DOHH2 (cell line): ENCODE results near the gene IRX4.

Source experiments
- H3F3A ChIP-seq: fragments of 200-600 bp; sonication (generic), shearing (Covaris generic); 2 replicates; pipeline ENCODE4 v1.6.0; 2016; ENCODE audit warnings: antibody characterized with exemption, mild to moderate bottlenecking; ENCODE audit not compliant: control insufficient read depth, insufficient read depth
- H3K27ac ChIP-seq: fragments of 200-600 bp; sonication (generic); 2 replicates; pipeline ENCODE4 v1.5.1; 2014; ENCODE audit warnings: low read depth, mild to moderate bottlenecking, low read length, moderate library complexity
- H3K27me3 ChIP-seq: fragments of 200-600 bp; sonication (generic); 2 replicates; pipeline ENCODE4 v1.6.1; 2014; ENCODE audit warnings: mild to moderate bottlenecking, low read length, mixed read lengths; ENCODE audit not compliant: control insufficient read depth
- H3K36me3 ChIP-seq: fragments of 200-600 bp; sonication (generic); 2 replicates; pipeline ENCODE4 v1.6.1; 2014; ENCODE audit warnings: mild to moderate bottlenecking, low read length, moderate library complexity, mixed read lengths; ENCODE audit not compliant: control insufficient read depth
- H3K4me1 ChIP-seq: fragments of 200-600 bp; sonication (generic); 2 replicates; pipeline ENCODE4 v1.6.1; 2014; ENCODE audit warnings: mild to moderate bottlenecking, low read length, mixed read lengths; ENCODE audit not compliant: control insufficient read depth
- H3K4me2 ChIP-seq: fragments of 200-600 bp; sonication (generic); 2 replicates; pipeline ENCODE4 v1.6.0; 2014; ENCODE audit warnings: mild to moderate bottlenecking, low read length, moderate library complexity
- H3K4me3 ChIP-seq: fragments of 200-600 bp; sonication (generic); 2 replicates; pipeline ENCODE4 v1.5.1; 2014; ENCODE audit warnings: mild to moderate bottlenecking, low read length, mixed read lengths
- H3K79me2 ChIP-seq: fragments of 200-600 bp; sonication (generic); 2 replicates; pipeline ENCODE4 v1.6.1; 2014; ENCODE audit warnings: mild to moderate bottlenecking, low read length, mixed read lengths; ENCODE audit not compliant: control insufficient read depth
- H3K9me2 ChIP-seq: fragments of 200-600 bp; sonication (generic); replicated peaks from 2 replicates; pipeline ENCODE4 v1.6.1; 2014; ENCODE audit warnings: mild to moderate bottlenecking, low read length, mixed read lengths; ENCODE audit not compliant: control insufficient read depth
- H3K9me3 ChIP-seq: fragments of 200-600 bp; sonication (generic); 2 replicates; pipeline ENCODE4 v1.6.1; 2014; ENCODE audit warnings: antibody characterized with exemption, low read length, mixed read lengths; ENCODE audit not compliant: control insufficient read depth, insufficient read depth
- H4K20me1 ChIP-seq: fragments of 200-600 bp; sonication (generic); 2 replicates; pipeline ENCODE4 v1.6.0; 2014; ENCODE audit warnings: low read depth, mild to moderate bottlenecking, antibody characterized with exemption, low read length, moderate library complexity; ENCODE audit not compliant: control insufficient read depth, insufficient read depth
- EZH2phosphoT487 ChIP-seq: fragments of 200-600 bp; sonication (generic); IDR thresholded peaks from 2 replicates; pipeline ENCODE4 v1.6.1; 2017; ENCODE audit warnings: borderline replicate concordance, mild to moderate bottlenecking, antibody characterized with exemption, low read length, moderate library complexity, mixed read lengths
- TF ChIP-seq, protein P1 (sequence below): fragments of 200-600 bp; sonication (generic); IDR thresholded peaks from one replicate; pipeline ENCODE4 v1.5.1; 2014; ENCODE audit warnings: antibody characterized with exemption, mild to moderate bottlenecking, low read depth, low read length; ENCODE audit not compliant: poor library complexity, severe bottlenecking

Gene IRX4

DNA sequence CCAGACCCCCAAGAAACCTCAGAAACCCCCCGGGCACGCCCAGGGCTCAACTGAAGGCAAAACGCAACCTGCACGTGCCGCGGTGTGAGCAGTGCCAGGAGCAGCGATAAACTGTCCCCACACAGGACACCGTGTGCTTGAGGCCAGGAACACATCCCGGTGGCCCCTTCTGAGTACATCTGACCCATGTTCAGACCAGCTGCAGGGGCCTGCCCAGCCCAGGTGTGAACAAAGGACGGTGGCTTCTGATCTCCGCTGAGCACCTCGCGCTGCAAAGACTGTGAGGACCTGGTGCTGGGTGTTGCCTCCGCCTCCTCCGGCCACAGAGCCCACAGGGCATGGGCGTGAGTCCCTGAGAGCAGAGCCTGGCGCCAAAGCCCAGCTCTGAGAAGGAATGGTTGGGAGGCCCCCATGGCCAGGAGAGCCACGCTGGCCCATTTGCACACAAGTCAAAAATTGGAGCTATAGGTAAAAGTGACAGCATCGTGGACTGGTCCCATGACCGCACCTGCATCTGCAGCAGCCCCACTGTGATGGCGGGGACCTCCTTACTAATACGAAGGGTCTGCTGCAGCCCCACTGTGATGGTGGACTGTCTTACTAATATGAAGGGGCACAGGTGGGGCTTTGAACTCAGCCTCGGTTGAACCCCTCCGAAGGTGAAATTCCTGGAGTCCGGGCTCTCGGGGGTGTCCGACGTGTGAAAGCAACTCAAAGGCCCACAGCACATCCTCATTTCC is 50.0 kb downstream of the IRX4 start:
- Histone ChIP-seq H3K4me1 (no peaks in the 10 kb centered on the region; the same call in 1 of the 2 replicates), H3K9me2 (no peaks in the 10 kb centered on the region), H4K20me1 (no peaks in the 10 kb centered on the region), H3K4me2 (no peak overlapping the region), H3K4me3 (no peak overlapping the region), H3K27ac (no peak overlapping the region), H3K9me3 (no peaks in the 10 kb centered on the region), H3K27me3 (no peaks in the 10 kb centered on the region), H3K36me3 (no peaks in the 10 kb centered on the region; the same call in 1 of the 2 replicates), H3K79me2 (no peaks in the 10 kb centered on the region), H3F3A (peaks cover 2% of the 10 kb centered on the region; the same call in 1 of the 2 replicates)
- TF ChIP-seq, protein P1, sequence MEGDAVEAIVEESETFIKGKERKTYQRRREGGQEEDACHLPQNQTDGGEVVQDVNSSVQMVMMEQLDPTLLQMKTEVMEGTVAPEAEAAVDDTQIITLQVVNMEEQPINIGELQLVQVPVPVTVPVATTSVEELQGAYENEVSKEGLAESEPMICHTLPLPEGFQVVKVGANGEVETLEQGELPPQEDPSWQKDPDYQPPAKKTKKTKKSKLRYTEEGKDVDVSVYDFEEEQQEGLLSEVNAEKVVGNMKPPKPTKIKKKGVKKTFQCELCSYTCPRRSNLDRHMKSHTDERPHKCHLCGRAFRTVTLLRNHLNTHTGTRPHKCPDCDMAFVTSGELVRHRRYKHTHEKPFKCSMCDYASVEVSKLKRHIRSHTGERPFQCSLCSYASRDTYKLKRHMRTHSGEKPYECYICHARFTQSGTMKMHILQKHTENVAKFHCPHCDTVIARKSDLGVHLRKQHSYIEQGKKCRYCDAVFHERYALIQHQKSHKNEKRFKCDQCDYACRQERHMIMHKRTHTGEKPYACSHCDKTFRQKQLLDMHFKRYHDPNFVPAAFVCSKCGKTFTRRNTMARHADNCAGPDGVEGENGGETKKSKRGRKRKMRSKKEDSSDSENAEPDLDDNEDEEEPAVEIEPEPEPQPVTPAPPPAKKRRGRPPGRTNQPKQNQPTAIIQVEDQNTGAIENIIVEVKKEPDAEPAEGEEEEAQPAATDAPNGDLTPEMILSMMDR = no peak
- no peak for TF ChIP-seq EZH2phosphoT487

DNA sequence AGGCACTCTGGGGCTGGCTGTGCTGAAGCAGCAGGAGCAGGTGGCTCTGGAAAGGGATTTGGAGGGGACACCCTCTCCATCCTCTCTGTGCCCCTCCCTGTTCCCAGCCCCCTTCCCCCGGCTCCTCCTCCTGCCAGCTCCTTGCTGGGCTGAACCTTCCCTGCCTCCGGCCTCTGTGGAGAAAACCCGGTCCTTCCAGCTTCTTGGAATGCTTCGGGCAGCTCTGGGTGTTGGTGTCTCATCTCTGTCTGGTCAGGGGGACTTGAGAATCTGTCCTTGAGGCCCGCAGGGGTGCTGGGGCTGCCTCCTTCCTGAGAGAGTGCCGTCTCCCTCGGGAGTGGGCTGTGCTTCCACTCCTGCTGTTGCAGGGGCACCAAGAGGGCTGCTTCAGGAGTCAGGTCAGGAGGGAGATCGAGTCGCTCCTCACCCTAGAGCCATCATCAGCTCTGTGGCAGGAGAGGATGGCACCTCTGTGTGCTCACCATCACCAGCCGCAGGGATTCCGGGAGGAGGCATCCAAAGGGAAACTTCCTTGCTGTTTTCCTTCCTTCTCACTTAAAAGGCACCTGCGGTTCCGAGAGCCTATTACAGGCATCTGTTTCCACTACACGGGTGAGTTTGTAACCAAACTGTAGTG is 50.9 kb downstream of the IRX4 start:
- no peaks in the 10 kb centered on the region for H3K27me3 ChIP-seq
- TF ChIP-seq, protein P1 = no peak
- TF ChIP-seq EZH2phosphoT487 = no peak

DNA sequence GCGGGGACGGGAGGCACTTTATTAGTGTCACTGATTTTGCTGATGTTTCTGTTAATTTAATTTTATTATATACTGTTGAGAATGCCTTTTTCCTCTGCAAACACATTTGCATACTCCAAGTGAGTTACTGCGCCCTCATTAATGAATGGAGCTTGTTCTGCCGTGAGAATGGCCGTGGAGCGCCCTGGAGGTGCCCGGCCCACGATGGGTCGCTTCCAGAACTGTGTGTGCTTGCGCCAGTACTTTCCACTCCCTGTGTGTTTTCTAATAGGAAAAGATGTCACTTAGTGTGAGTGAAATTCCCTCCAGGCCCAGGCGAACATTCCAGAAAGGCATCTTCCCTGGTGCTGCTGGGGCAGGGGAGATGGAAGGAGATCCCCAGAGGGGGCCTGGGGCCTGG is 51.5 kb downstream of the IRX4 start:
- H3K27me3 ChIP-seq = no peaks in the 10 kb centered on the region
- TF ChIP-seq, protein P1 = no peak
- TF ChIP-seq EZH2phosphoT487 = no peak
- H3K79me2 ChIP-seq = no peaks in the 10 kb centered on the region
- H3K4me3 ChIP-seq = no peak overlapping the region
- no peak overlapping the region for H3K27ac ChIP-seq
- H3K4me1 ChIP-seq = no peaks in the 10 kb centered on the region; the same call in 1 of the 2 replicates
- no peaks in the 10 kb centered on the region for H4K20me1 ChIP-seq
- no peaks in the 10 kb centered on the region for H3K9me2 ChIP-seq
- peaks cover 5% of the 10 kb centered on the region; the same call in 1 of the 2 replicates for H3K36me3 ChIP-seq
- peaks cover 2% of the 10 kb centered on the region; the same call in 1 of the 2 replicates for H3F3A ChIP-seq
- H3K9me3 ChIP-seq = no peaks in the 10 kb centered on the region
- no peak overlapping the region for H3K4me2 ChIP-seq

More for the DNA sequence above, 50.9 kb downstream of the IRX4 start:
- Histone ChIP-seq H3K79me2 (no peaks in the 10 kb centered on the region), H3K9me3 (no peaks in the 10 kb centered on the region), H3K4me3 (no peak overlapping the region), H3K9me2 (no peaks in the 10 kb centered on the region), H3K27ac (no peak overlapping the region), H3K4me2 (no peak overlapping the region), H4K20me1 (no peaks in the 10 kb centered on the region), H3K36me3 (peaks cover 3% of the 10 kb centered on the region; the same call in 1 of the 2 replicates), H3F3A (peaks cover 2% of the 10 kb centered on the region; the same call in 1 of the 2 replicates), H3K4me1 (no peaks in the 10 kb centered on the region; the same call in 1 of the 2 replicates)
